ENCODE results near the gene SEMA5B.

The SEMA5B gene

GRCh38 chr3:123024056-123024455, 3.5 kb downstream of the SEMA5B start:
- DNase-seq (ENCODE audit: low spot score), result no peak

- DNase-seq (ENCODE audit: low spot score), result peak; percentile 14
These were observed 5.5 kb downstream of the SEMA5B start for GRCh38 chr3:123021996-123022510.

DNA sequence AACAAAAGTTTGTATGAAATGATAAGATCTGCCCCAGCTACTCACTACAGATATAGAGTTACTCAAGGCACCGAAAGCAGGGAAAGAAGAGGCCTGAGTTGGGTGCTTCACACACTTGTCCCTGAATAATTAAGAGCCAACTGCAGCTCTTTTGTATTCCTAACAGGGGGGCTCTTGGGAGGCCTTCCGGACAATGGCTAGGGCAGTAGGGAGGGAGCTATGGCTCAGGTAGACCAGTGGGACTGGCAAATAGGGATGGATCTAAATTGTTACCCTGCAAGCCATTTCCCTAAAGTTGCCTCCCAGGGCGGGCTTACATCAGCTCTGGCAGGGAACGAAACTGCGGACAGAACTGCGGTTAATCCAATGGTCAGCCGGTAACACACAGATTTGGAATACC, 6.2 kb downstream of the SEMA5B start:
- DNase-seq (ENCODE audit: low spot score), result no peak

- DNase-seq (ENCODE audit: low spot score), result no peak
These were observed 6.9 kb downstream of the SEMA5B start for GRCh38 chr3:123020709-123021108.

- DNase-seq (ENCODE audit: low spot score), result no peak
These were observed 8.0 kb downstream of the SEMA5B start for GRCh38 chr3:123019591-123019990.

GRCh38 chr3:123019161-123019560, 8.4 kb downstream of the SEMA5B start:
- DNase-seq (ENCODE audit: low spot score), result no peak

DNA sequence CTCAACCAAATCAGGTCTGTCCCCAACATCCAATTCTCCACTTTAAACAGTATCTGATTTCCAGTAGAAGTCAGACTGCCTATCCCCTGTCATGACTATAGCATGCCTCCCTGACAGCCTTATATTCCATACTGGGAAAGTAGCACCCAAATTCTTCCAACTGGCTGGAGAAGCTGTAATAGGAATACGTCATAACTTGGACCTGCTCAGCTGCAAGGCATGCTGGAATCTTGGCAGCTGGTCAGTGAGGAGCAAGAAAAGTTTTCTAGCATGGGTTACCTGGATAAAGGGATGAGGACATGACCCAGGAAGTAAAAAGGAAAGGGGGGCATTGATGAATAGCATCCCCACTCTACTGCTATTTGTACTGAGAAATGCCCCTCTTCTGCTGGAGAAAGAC, 8.9 kb downstream of the SEMA5B start:
- no peak for DNase-seq (ENCODE audit: low spot score)

DNA sequence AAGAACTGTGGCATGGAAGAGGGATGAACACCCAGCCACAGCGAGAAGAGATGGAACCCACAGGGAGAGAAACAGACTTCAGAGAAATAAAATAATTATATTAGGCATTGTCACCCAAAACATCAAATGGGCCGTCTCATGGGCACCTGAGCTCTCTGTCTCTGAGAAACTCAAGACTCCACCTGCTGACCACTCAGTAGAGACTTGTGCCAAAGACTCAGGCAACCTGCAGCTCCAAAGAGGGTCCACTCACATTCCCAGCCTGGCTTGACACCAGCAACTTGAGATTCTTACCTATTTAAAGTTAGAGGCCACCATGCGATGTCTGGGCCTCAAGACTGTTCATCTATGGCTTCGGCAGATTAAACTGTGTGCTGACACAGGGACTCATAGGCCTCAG, 12.0 kb downstream of the SEMA5B start:
- no peak for DNase-seq (ENCODE audit: low spot score)

- no peak for DNase-seq (ENCODE audit: low spot score)
These were observed 13.7 kb downstream of the SEMA5B start for GRCh38 chr3:123013876-123014275.

- DNase-seq (ENCODE audit: low spot score), result no peak
These were observed 14.9 kb downstream of the SEMA5B start for GRCh38 chr3:123012652-123013051.

DNA sequence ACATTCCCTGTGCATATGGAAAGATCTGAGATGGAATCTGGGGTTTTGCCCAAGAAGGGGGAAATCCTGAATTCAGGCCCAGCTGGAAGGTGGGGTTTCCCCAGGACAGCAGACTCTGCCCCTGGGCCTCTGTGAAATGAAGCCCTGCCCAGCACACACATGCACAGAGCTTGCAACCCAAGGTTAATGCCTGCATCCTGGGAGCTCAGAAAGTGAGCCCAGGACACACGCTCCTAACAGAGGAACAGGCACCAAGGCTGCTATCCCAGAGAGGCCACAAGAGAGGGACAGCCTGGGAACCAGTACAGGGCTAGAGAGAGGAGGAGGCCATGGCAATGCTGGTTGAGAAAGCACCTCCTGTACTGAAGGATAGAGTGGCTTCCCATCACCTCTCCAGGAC, 16.1 kb downstream of the SEMA5B start:
- no peak for DNase-seq (ENCODE audit: low spot score)

- peak; percentile 47 for DNase-seq (ENCODE audit: low spot score)
These were observed 18.7 kb downstream of the SEMA5B start for GRCh38 chr3:123008840-123009239.

DNA sequence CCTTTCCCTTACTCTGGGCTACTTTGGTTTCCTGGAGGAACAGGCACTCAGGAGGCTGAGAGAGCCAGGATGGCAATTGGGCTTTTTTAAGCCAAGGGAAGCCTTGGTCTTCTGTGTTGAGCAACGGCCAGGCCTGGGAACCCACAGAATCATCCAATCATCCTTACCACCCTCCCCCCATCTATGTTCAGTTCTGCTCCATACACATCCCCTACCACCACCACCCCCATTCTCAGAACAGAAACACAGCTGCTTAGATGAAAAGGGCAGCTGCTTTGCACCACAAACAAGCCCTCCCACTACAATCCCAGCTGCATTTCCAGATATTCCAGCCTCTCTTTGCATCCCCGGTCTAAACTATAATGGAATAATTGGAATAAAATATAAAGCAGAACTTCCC, 21.0 kb downstream of the SEMA5B start:
- no peak for DNase-seq (ENCODE audit: low spot score)

DNA sequence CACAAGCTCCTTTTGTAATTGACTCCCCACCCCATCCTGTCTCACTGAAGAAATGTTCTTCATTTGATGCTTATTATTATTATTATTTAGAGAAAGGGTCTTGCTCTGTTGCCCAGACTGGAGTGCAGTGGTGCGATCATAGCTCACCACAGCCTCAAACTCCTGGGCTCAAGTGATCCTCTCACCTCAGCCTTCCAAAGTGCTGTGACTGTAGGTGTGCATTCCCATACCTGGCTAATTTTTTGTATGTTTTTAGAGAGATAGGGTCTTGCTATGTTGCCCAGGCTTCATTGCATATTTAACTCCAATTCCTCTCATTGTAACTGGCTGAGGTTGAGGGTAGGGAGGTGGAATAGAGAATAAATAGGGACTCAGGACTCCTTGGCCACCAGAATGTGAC, 22.3 kb downstream of the SEMA5B start:
- DNase-seq (ENCODE audit: low spot score), result no peak

GRCh38 chr3:123004201-123004918, 23.2 kb downstream of the SEMA5B start:
- no peak for DNase-seq (ENCODE audit: low spot score)

- DNase-seq (ENCODE audit: low spot score), result no peak
These were observed 24.6 kb downstream of the SEMA5B start for GRCh38 chr3:123002749-123003497.

DNA sequence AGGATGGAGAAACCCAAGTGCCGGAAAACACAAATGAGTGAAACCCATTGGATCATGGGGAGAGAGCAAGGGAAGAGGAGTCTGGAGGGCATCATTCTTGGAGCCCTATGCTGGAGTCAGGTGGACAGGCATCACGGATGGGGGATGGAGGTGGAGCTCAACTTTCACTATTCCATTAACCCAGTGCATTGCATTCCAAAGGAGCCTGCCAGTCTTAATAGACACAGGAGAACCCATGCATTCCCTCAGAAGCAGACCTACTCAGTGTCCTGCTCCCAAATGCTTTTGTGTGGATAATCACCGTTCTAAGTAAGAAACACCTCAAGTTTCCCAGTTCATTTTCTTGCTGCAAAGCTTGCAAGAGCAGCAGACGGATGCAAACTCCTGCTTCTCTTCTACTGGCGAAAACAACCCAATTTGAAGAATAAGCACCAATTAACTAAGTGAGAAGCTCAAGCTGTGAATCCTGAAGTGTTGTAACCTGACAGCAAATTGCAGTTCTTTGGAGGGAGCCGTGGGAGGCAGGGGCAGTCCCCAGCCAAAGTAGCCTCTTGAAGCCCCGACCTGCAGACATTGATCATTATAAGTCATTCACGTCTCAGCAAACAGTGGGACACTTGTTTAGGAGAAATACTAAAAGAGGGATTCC, 25.3 kb downstream of the SEMA5B start:
- DNase-seq (ENCODE audit: low spot score), result no peak

DNA sequence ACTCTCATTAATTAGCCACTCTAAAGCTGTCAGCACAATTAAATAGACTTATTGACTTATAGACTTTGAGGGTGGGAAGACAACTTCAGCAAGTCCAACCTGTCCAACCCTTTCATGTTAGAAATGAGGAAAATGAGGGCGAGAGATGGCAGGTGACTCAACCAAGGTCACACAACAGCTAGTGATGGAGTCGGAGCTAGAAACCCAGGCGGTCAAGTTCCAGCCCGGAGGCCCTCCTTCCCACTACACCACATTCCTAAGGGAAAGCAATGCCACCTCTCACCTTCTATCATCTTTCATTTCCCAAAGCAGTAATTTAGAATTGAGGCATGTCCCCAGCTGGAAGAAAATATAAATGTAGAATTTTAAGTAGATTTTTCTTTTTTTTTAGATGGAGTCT, 28.7 kb downstream of the SEMA5B start:
- DNase-seq (ENCODE audit: low spot score), result no peak

- DNase-seq (ENCODE audit: low spot score), result no peak
These were observed 29.4 kb downstream of the SEMA5B start for GRCh38 chr3:122998206-122998605.

DNA sequence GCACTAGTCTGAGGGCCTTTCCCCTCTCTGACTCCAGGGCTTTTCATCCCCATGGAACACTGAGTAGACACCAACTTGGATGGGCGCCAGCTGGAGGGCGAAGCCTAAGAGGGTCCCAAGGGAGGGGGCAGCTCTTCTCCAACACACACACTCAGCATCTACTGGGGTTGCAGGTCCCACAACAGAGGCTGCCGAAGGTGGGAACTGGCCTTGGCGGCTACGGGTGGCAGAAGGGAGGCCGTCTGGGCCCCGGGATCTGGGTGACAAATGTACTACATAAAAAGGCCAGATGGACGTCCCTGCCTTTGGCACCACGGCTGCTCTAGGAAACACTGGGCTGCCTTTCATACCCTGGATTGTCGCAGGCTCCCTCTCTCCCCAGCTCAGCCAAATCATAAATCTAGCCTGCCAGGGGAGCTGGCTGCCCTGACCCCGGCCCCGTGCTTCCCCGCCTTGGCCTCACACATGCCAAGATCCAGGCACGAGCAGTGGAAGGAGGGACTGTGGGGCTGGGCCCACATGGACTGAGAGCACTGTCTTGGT, 31.5 kb downstream of the SEMA5B start:
- DNase-seq (ENCODE audit: low spot score), result peak; percentile 65

DNA sequence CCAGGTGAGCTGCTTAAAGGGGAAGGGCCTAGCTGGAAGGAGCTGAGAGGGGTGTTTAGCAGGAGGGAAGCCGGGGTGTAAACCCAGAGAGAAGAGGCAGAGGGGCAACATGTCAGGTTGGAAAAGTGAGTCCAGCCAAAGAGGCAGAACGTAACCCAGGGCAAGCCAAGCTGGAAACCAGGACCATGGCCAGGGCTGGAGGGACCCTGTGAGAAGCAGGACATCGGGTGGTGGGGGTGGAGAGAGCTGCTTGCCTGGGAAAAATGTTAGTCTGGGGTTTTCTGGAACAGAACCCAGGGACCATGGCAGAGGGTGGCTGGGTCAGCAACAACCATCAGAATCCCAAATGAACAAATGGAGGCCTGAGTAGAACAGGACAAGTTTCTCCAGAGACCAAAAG, 32.6 kb downstream of the SEMA5B start:
- DNase-seq (ENCODE audit: low spot score), result no peak

GRCh38 chr3:122993124-122993978, 34.2 kb downstream of the SEMA5B start:
- no peak for DNase-seq (ENCODE audit: low spot score)

All from pons (tissue), 1 donor.